ENCODE results near the gene ATF1. TPM values are rescaled to one million over a fixed set of nuclear protein-coding genes. Genes with fewer than 3 reads are reported as not detected.

Gene ATF1
- 34.4 TPM for total RNA-seq

- peak; percentile 90 for DNase-seq (ENCODE audit: low spot score)
These were observed at the start of gene ATF1 for GRCh38 chr12:50763639-50764285. ATF1 (plus strand) TSS chr12:50764101; CDS start chr12:50780146, 16,045 bp downstream.

GRCh38 chr12:50715174-50715573, 48.7 kb upstream of the ATF1 start:
- DNase-seq (ENCODE audit: low spot score) = no peak

GRCh38 chr12:50718760-50719159, 45.1 kb upstream of the ATF1 start:
- DNase-seq (ENCODE audit: low spot score) = no peak

GRCh38 chr12:50720085-50720484, 43.8 kb upstream of the ATF1 start:
- no peak for DNase-seq (ENCODE audit: low spot score)

GRCh38 chr12:50720501-50720900, 43.4 kb upstream of the ATF1 start:
- no peak for DNase-seq (ENCODE audit: low spot score)

GRCh38 chr12:50723865-50724264, 40.0 kb upstream of the ATF1 start:
- DNase-seq (ENCODE audit: low spot score) = no peak

- DNase-seq (ENCODE audit: low spot score) = no peak
These were observed 38.6 kb upstream of the ATF1 start for GRCh38 chr12:50725011-50725942.

- DNase-seq (ENCODE audit: low spot score) = no peak
These were observed 36.4 kb upstream of the ATF1 start for GRCh38 chr12:50727466-50727865.

- DNase-seq (ENCODE audit: low spot score) = no peak
These were observed 35.5 kb upstream of the ATF1 start for GRCh38 chr12:50728417-50728816.

GRCh38 chr12:50728841-50729240, 35.1 kb upstream of the ATF1 start:
- no peak for DNase-seq (ENCODE audit: low spot score)

- no peak for DNase-seq (ENCODE audit: low spot score)
These were observed 31.3 kb upstream of the ATF1 start for GRCh38 chr12:50732591-50732990.

- no peak for DNase-seq (ENCODE audit: low spot score)
These were observed 30.2 kb upstream of the ATF1 start for GRCh38 chr12:50733706-50734105.

- no peak for DNase-seq (ENCODE audit: low spot score)
These were observed 29.3 kb upstream of the ATF1 start for GRCh38 chr12:50734409-50735263.

GRCh38 chr12:50739611-50740010, 24.3 kb upstream of the ATF1 start:
- no peak for DNase-seq (ENCODE audit: low spot score)

GRCh38 chr12:50740307-50740706, 23.6 kb upstream of the ATF1 start:
- no peak for DNase-seq (ENCODE audit: low spot score)

- DNase-seq (ENCODE audit: low spot score) = no peak
These were observed 21.1 kb upstream of the ATF1 start for GRCh38 chr12:50742776-50743175.

- DNase-seq (ENCODE audit: low spot score) = no peak
These were observed 18.0 kb upstream of the ATF1 start for GRCh38 chr12:50745861-50746260.

- DNase-seq (ENCODE audit: low spot score) = no peak
These were observed 17.5 kb upstream of the ATF1 start for GRCh38 chr12:50746431-50746830.

GRCh38 chr12:50747817-50748216, 16.1 kb upstream of the ATF1 start:
- no peak for DNase-seq (ENCODE audit: low spot score)

- DNase-seq (ENCODE audit: low spot score) = no peak
These were observed 14.4 kb upstream of the ATF1 start for GRCh38 chr12:50749459-50749882.

GRCh38 chr12:50750366-50750765, 13.5 kb upstream of the ATF1 start:
- no peak for DNase-seq (ENCODE audit: low spot score)
